Nephron (organoid): ENCODE data around the gene KRCC1.
A peak's percentile ranks its signal among the peaks of the same experiment; 100 is the strongest.

Experiments used
- H3K27ac Mint-ChIP-seq, 3 experiments: 2 replicates each; pipeline ENCODE4 v1.8.0; 2020; ENCODE audit warnings: mixed read lengths in 3 of 3, mild to moderate bottlenecking in 2 of 3, moderate library complexity in 1 of 3
- H3K27me3 Mint-ChIP-seq: 2 replicates; pipeline ENCODE4 v1.8.0; 2021; ENCODE audit warnings: low read depth, mild to moderate bottlenecking, moderate library complexity, mixed read lengths
- H3K36me3 Mint-ChIP-seq: 2 replicates; pipeline ENCODE4 v1.8.0; 2020; ENCODE audit warnings: low read depth, mixed read lengths
- H3K4me1 Mint-ChIP-seq: 2 replicates; pipeline ENCODE4 v1.8.0; 2020; ENCODE audit warnings: mixed read lengths
- H3K4me3 Mint-ChIP-seq, 3 experiments: 2 replicates each; pipeline ENCODE4 v1.8.0; 2020; ENCODE audit warnings: mild to moderate bottlenecking in 3 of 3, mixed read lengths in 3 of 3, moderate library complexity in 2 of 3
- H3K9me3 Mint-ChIP-seq: 2 replicates; pipeline ENCODE4 v1.8.0; 2020; ENCODE audit warnings: mixed read lengths
- TF ChIP-seq, protein P1 (sequence below), 3 experiments: fragments of 200-600 bp; sonication (generic); IDR thresholded peaks; one replicate each; pipeline ENCODE4 v1.5.0; 2021; ENCODE audit warnings: antibody characterized with exemption in 3 of 3; ENCODE audit not compliant: unreplicated experiment in 3 of 3

The KRCC1 gene

GRCh38 chr2:88055371-88056128, at the start of gene KRCC1:
Gene KRCC1 (minus strand): TSS chr2:88055783. CDS start chr2:88028563, 27,220 bp downstream.
- peaks cover 19% of the 10 kb centered on the region for H3K36me3 Mint-ChIP-seq
- TF ChIP-seq, protein P1, sequence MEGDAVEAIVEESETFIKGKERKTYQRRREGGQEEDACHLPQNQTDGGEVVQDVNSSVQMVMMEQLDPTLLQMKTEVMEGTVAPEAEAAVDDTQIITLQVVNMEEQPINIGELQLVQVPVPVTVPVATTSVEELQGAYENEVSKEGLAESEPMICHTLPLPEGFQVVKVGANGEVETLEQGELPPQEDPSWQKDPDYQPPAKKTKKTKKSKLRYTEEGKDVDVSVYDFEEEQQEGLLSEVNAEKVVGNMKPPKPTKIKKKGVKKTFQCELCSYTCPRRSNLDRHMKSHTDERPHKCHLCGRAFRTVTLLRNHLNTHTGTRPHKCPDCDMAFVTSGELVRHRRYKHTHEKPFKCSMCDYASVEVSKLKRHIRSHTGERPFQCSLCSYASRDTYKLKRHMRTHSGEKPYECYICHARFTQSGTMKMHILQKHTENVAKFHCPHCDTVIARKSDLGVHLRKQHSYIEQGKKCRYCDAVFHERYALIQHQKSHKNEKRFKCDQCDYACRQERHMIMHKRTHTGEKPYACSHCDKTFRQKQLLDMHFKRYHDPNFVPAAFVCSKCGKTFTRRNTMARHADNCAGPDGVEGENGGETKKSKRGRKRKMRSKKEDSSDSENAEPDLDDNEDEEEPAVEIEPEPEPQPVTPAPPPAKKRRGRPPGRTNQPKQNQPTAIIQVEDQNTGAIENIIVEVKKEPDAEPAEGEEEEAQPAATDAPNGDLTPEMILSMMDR (IDR thresholded peaks at IDR 0.05; ENCODE audit: unreplicated experiment in 3 of 3) = no peak
- no peaks in the 10 kb centered on the region for H3K27me3 Mint-ChIP-seq
- peaks cover 51% of the 10 kb centered on the region for H3K4me1 Mint-ChIP-seq
- no peaks in the 10 kb centered on the region for H3K9me3 Mint-ChIP-seq
- peak within 1 kb of the TSS; percentile 98 to 99 (median 99) for H3K27ac Mint-ChIP-seq
- peak within 1 kb of the TSS; percentile 92 to 96 (median 95) for H3K4me3 Mint-ChIP-seq

DNA sequence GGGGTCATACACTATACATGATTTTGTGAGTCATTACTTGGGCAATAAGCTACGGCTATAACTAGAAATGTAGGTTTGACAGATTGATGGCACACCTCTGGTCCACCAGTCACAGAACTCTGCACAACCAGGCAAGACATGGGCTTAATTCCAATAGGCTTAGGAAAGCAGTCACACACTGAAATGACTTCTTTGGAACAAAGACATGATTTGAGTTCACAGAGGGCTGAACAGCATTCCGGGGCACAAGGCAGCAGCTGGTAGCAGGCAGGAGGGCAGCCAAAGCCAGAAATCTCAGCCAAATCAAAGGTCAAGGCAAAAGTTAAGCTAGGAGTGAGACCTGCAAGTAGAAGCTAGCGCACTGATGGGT, 44.9 kb upstream of the KRCC1 start:
- H3K4me3 Mint-ChIP-seq = no peak overlapping the region
- H3K27me3 Mint-ChIP-seq = peaks cover 6% of the 10 kb centered on the region

GRCh38 chr2:88099798-88100488, 44.4 kb upstream of the KRCC1 start:
- no peaks in the 10 kb centered on the region for H3K36me3 Mint-ChIP-seq

More for the DNA sequence above, 44.9 kb upstream of the KRCC1 start:
- Mint-ChIP-seq H3K4me1 (peaks cover 13% of the 10 kb centered on the region), H3K36me3 (no peaks in the 10 kb centered on the region), H3K27ac (no peak overlapping the region), H3K9me3 (no peaks in the 10 kb centered on the region)
- TF ChIP-seq, protein P1 (IDR thresholded peaks at IDR 0.05; ENCODE audit: unreplicated experiment in 3 of 3) = no peak

DNA sequence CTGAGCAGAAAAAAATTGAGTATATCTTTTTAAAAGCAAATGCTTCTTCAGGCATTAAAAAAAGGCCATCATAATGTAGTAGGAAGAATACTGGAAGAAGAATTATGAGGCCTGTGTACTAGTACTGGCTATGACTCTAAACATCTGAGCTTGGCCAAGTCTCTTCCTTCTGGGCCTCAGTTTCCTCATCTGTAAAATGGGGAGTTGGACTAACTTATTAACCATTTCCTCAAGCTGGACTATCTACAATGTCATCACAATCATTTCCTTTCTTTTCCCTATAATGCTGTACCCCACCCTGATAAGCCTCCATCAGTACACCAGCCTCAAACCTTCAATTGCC, 42.9 kb upstream of the KRCC1 start:
- no peak overlapping the region for H3K4me3 Mint-ChIP-seq
- TF ChIP-seq, protein P1 (IDR thresholded peaks at IDR 0.05; ENCODE audit: unreplicated experiment in 3 of 3) = no peak
- no peaks in the 10 kb centered on the region for H3K9me3 Mint-ChIP-seq
- H3K4me1 Mint-ChIP-seq = peaks cover 13% of the 10 kb centered on the region
- H3K36me3 Mint-ChIP-seq = no peaks in the 10 kb centered on the region
- H3K27me3 Mint-ChIP-seq = peaks cover 6% of the 10 kb centered on the region
- no peak overlapping the region for H3K27ac Mint-ChIP-seq

More at GRCh38 chr2:88099798-88100488, 44.4 kb upstream of the KRCC1 start:
- Mint-ChIP-seq H3K27me3 (peaks cover 6% of the 10 kb centered on the region), H3K4me1 (peaks cover 13% of the 10 kb centered on the region), H3K27ac (no peak overlapping the region), H3K4me3 (no peak overlapping the region), H3K9me3 (no peaks in the 10 kb centered on the region)
- TF ChIP-seq, protein P1 (IDR thresholded peaks at IDR 0.05; ENCODE audit: unreplicated experiment in 3 of 3) = no peak

DNA sequence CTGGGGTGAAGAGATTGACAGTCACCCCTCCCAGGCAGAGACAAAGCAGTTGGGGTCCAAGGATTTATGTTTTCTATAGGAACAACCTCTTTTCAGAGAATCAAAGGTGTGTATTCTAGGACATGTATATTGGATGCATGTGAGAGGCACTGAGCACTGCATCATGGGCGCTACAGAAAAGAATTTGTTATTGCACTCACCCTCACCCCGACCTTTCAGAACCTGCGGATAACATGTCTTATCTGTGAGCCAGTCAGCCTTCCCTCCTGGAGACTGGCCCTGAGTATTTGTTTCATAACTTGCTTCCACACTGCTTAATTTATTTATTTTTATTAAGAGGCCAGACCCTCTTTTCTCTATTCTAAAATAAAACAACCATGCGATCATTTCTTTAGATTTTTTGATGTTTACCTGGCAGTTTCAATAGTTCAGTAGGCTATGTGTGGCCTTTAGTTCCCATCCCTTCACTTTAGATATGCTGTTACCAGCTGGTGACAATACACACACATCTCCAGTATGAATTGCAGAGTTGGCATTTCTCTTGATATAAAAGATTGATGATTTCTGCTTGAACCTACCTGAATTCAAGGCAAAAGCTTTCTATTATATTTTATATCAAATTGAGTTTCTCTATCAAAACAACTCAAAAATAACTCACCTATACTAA, 42.4 kb upstream of the KRCC1 start:
- no peaks in the 10 kb centered on the region for H3K9me3 Mint-ChIP-seq
- H3K4me3 Mint-ChIP-seq = no peak overlapping the region
- H3K27me3 Mint-ChIP-seq = peaks cover 6% of the 10 kb centered on the region
- TF ChIP-seq, protein P1 (IDR thresholded peaks at IDR 0.05; ENCODE audit: unreplicated experiment in 3 of 3) = no peak
- no peak overlapping the region for H3K27ac Mint-ChIP-seq
- no peaks in the 10 kb centered on the region for H3K36me3 Mint-ChIP-seq
- peaks cover 13% of the 10 kb centered on the region for H3K4me1 Mint-ChIP-seq
